Measurements from ENCODE around the gene PRPF18.
A peak's percentile ranks its signal among the peaks of the same experiment; 100 is the strongest.

PRPF18 gene

GRCh38 chr10:13614530-13615332 is 28.0 kb downstream of the PRPF18 start:
- in situ Hi-C loops (cut with HindIII; ENCODE audit: low pct_unique_long_range_greater_than_20kb, low sequenced_read_pairs): no loop called here
- TF ChIP-seq JUND (IDR thresholded peaks at IDR 0.05; ENCODE audit: low read depth): peak; percentile 70; the same call in 1 of the 2 replicates
- peak; percentile 67 to 90 for DNase-seq (ENCODE audit: low read depth in 1 of 2, low spot score in 1 of 2)

- no peak for TF ChIP-seq JUND (IDR thresholded peaks at IDR 0.05; ENCODE audit: low read depth)
- in situ Hi-C loops (cut with HindIII; ENCODE audit: low pct_unique_long_range_greater_than_20kb, low sequenced_read_pairs): no loop called here
- peak in 1 of 2 experiments; percentile 21 for DNase-seq (ENCODE audit: low read depth in 1 of 2, low spot score in 1 of 2)
Observed at GRCh38 chr10:13615650-13616300, 29.0 kb downstream of the PRPF18 start.

- DNase-seq (ENCODE audit: low read depth in 1 of 2, low spot score in 1 of 2): no peak
- in situ Hi-C loops (cut with HindIII; ENCODE audit: low pct_unique_long_range_greater_than_20kb, low sequenced_read_pairs): no loop called here
- no peak for TF ChIP-seq JUND (IDR thresholded peaks at IDR 0.05; ENCODE audit: low read depth)
Observed at GRCh38 chr10:13617116-13617515, 30.4 kb downstream of the PRPF18 start.

GRCh38 chr10:13621931-13622330 is 35.2 kb downstream of the PRPF18 start:
- in situ Hi-C loops (cut with HindIII; ENCODE audit: low pct_unique_long_range_greater_than_20kb, low sequenced_read_pairs): no loop called here
- no peak for TF ChIP-seq JUND (IDR thresholded peaks at IDR 0.05; ENCODE audit: low read depth)
- no peak for DNase-seq (ENCODE audit: low read depth in 1 of 2, low spot score in 1 of 2)

GRCh38 chr10:13624630-13625029 is 37.9 kb downstream of the PRPF18 start:
- in situ Hi-C loops (cut with HindIII; ENCODE audit: low pct_unique_long_range_greater_than_20kb, low sequenced_read_pairs): no loop called here
- no peak for TF ChIP-seq JUND (IDR thresholded peaks at IDR 0.05; ENCODE audit: low read depth)
- no peak for DNase-seq (ENCODE audit: low read depth in 1 of 2, low spot score in 1 of 2)

GRCh38 chr10:13627459-13628310 is 40.9 kb downstream of the PRPF18 start:
- no peak for DNase-seq (ENCODE audit: low read depth in 1 of 2, low spot score in 1 of 2)
- no peak for TF ChIP-seq JUND (IDR thresholded peaks at IDR 0.05; ENCODE audit: low read depth)
- in situ Hi-C loops (cut with HindIII; ENCODE audit: low pct_unique_long_range_greater_than_20kb, low sequenced_read_pairs): no loop called here

GRCh38 chr10:13628661-13629060 is 41.9 kb downstream of the PRPF18 start:
- TF ChIP-seq JUND (IDR thresholded peaks at IDR 0.05; ENCODE audit: low read depth): no peak
- in situ Hi-C loops (cut with HindIII; ENCODE audit: low pct_unique_long_range_greater_than_20kb, low sequenced_read_pairs): no loop called here

GRCh38 chr10:13629116-13629515 is 42.4 kb downstream of the PRPF18 start:
- TF ChIP-seq JUND (IDR thresholded peaks at IDR 0.05; ENCODE audit: low read depth): no peak
- DNase-seq (ENCODE audit: low read depth in 1 of 2, low spot score in 1 of 2): no peak
- in situ Hi-C loops (cut with HindIII; ENCODE audit: low pct_unique_long_range_greater_than_20kb, low sequenced_read_pairs): no loop called here

More at GRCh38 chr10:13628661-13629060, 41.9 kb downstream of the PRPF18 start:
- DNase-seq (ENCODE audit: low read depth in 1 of 2, low spot score in 1 of 2): peak in 1 of 2 experiments; percentile 35

- TF ChIP-seq JUND (IDR thresholded peaks at IDR 0.05; ENCODE audit: low read depth): no peak
- peak in 1 of 2 experiments; percentile 78 for DNase-seq (ENCODE audit: low read depth in 1 of 2, low spot score in 1 of 2)
- in situ Hi-C loops (cut with HindIII; ENCODE audit: low pct_unique_long_range_greater_than_20kb, low sequenced_read_pairs): no loop called here
Observed at GRCh38 chr10:13630231-13630630, 43.5 kb downstream of the PRPF18 start.

GRCh38 chr10:13631594-13631993 is 44.8 kb downstream of the PRPF18 start:
- DNase-seq (ENCODE audit: low read depth in 1 of 2, low spot score in 1 of 2): no peak
- TF ChIP-seq JUND (IDR thresholded peaks at IDR 0.05; ENCODE audit: low read depth): no peak
- in situ Hi-C loops (cut with HindIII; ENCODE audit: low pct_unique_long_range_greater_than_20kb, low sequenced_read_pairs): no loop called here

GRCh38 chr10:13632440-13632839 is 45.7 kb downstream of the PRPF18 start:
- DNase-seq (ENCODE audit: low read depth in 1 of 2, low spot score in 1 of 2): no peak
- TF ChIP-seq JUND (IDR thresholded peaks at IDR 0.05; ENCODE audit: low read depth): no peak
- in situ Hi-C loops (cut with HindIII; ENCODE audit: low pct_unique_long_range_greater_than_20kb, low sequenced_read_pairs): no loop called here

- DNase-seq (ENCODE audit: low read depth in 1 of 2, low spot score in 1 of 2): no peak
- TF ChIP-seq JUND (IDR thresholded peaks at IDR 0.05; ENCODE audit: low read depth): no peak
- in situ Hi-C loops (cut with HindIII; ENCODE audit: low pct_unique_long_range_greater_than_20kb, low sequenced_read_pairs): no loop called here
Observed at GRCh38 chr10:13632884-13633440, 46.2 kb downstream of the PRPF18 start.
